ENCODE measurements around the gene AKT1S1.

AKT1S1 gene

GRCh38 chr19:49855277-49855675 lies 21.9 kb downstream of the AKT1S1 start:
- H3K9me3 ChIP-seq: no peaks in the 10 kb centered on the region
- H3K4me1 ChIP-seq: peaks cover 11% of the 10 kb centered on the region
- H3K36me3 ChIP-seq (replicated peaks): peaks cover 67% of the 10 kb centered on the region
- in situ Hi-C loops (cut with MboI; ENCODE audit: low sequenced_read_pairs): loop anchor here (25.0 kb wide), 1 partner anchor 368 kb away; the partner anchor contains the start of genes RPL13A and RPS11
- no peak for DNase-seq (ENCODE audit: low spot score in 2 of 2)
- H3K27me3 ChIP-seq (ENCODE audit: low read depth): no peaks in the 10 kb centered on the region
- no peak overlapping the region for H3K4me3 ChIP-seq

- peaks cover 60% of the 10 kb centered on the region for H3K36me3 ChIP-seq (replicated peaks)
- H3K27me3 ChIP-seq (ENCODE audit: low read depth): no peaks in the 10 kb centered on the region
Observed at GRCh38 chr19:49854378-49855263, 22.5 kb downstream of the AKT1S1 start.

GRCh38 chr19:49853852-49854377 lies 23.2 kb downstream of the AKT1S1 start:
- peaks cover 11% of the 10 kb centered on the region for H3K4me1 ChIP-seq
- H3K27me3 ChIP-seq (ENCODE audit: low read depth): no peaks in the 10 kb centered on the region
- DNase-seq (ENCODE audit: low spot score in 2 of 2): no peak
- H3K4me3 ChIP-seq: no peak overlapping the region
- 0 out of 2 replicates have a peak, but pooled peaks cover 3% of the 10 kb centered on the region for H3K9me3 ChIP-seq
- H3K36me3 ChIP-seq (replicated peaks): peaks cover 53% of the 10 kb centered on the region
- in situ Hi-C loops (cut with MboI; ENCODE audit: low sequenced_read_pairs): loop anchor here (25.0 kb wide), 1 partner anchor 367 kb away; the partner anchor contains the start of genes RPL13A and RPS11

More at GRCh38 chr19:49854378-49855263, 22.5 kb downstream of the AKT1S1 start:
- no peaks in the 10 kb centered on the region for H3K9me3 ChIP-seq
- no peak for DNase-seq (ENCODE audit: low spot score in 2 of 2)
- no peak overlapping the region for H3K4me3 ChIP-seq
- H3K4me1 ChIP-seq: peaks cover 11% of the 10 kb centered on the region
- in situ Hi-C loops (cut with MboI; ENCODE audit: low sequenced_read_pairs): loop anchor here (25.0 kb wide), 1 partner anchor 367 kb away; the partner anchor contains the start of genes RPL13A and RPS11

- H3K4me3 ChIP-seq: peak overlapping the region; percentile 71
- in situ Hi-C loops (cut with MboI; ENCODE audit: low sequenced_read_pairs): loop anchor here (25.0 kb wide), 1 partner anchor 365 kb away; the partner anchor contains the start of genes RPL13A and RPS11
- H3K4me1 ChIP-seq: peaks cover 11% of the 10 kb centered on the region
Observed at GRCh38 chr19:49852631-49853126, 24.5 kb downstream of the AKT1S1 start.

GRCh38 chr19:49851456-49852259 lies 25.5 kb downstream of the AKT1S1 start:
- H3K4me3 ChIP-seq: peak overlapping the region; percentile 71
- in situ Hi-C loops (cut with MboI; ENCODE audit: low sequenced_read_pairs): loop anchor here (25.0 kb wide), 1 partner anchor 364 kb away; the partner anchor contains the start of genes RPL13A and RPS11
- H3K4me1 ChIP-seq: peaks cover 11% of the 10 kb centered on the region
- DNase-seq (ENCODE audit: low spot score in 2 of 2): peak; percentile 29 to 72
- H3K9me3 ChIP-seq: 0 out of 2 replicates have a peak, but pooled peaks cover 4% of the 10 kb centered on the region
- H3K27me3 ChIP-seq (ENCODE audit: low read depth): no peaks in the 10 kb centered on the region
- H3K36me3 ChIP-seq (replicated peaks): peaks cover 31% of the 10 kb centered on the region

More at GRCh38 chr19:49852631-49853126, 24.5 kb downstream of the AKT1S1 start:
- 0 out of 2 replicates have a peak, but pooled peaks cover 4% of the 10 kb centered on the region for H3K9me3 ChIP-seq
- no peaks in the 10 kb centered on the region for H3K27me3 ChIP-seq (ENCODE audit: low read depth)
- H3K36me3 ChIP-seq (replicated peaks): peaks cover 41% of the 10 kb centered on the region
- DNase-seq (ENCODE audit: low spot score in 2 of 2): no peak

- Histone ChIP-seq H3K27me3 (ENCODE audit: low read depth) (no peaks in the 10 kb centered on the region), H3K4me1 (peaks cover 11% of the 10 kb centered on the region), H3K4me3 (peak within 1 kb of the TSS; percentile 71), H3K9me3 (0 out of 2 replicates have a peak, but pooled peaks cover 4% of the 10 kb centered on the region), H3K36me3 (replicated peaks) (peaks cover 23% of the 10 kb centered on the region)
- in situ Hi-C loops (cut with MboI; ENCODE audit: low sequenced_read_pairs): loop anchor here (25.0 kb wide), 1 partner anchor 363 kb away; the partner anchor contains the start of genes RPL13A and RPS11
- peak; percentile 82 to 93 for DNase-seq (ENCODE audit: low spot score in 2 of 2)
Observed at GRCh38 chr19:49850487-49851342, 26.4 kb downstream of the AKT1S1 start, which contains the start of gene PTOV1. TSS of gene PTOV1 (plus strand) at chr19:49851159.

GRCh38 chr19:49850221-49850486 lies 27.0 kb downstream of the AKT1S1 start:
- Histone ChIP-seq H3K4me3 (peak overlapping the region; percentile 71), H3K36me3 (replicated peaks) (peaks cover 18% of the 10 kb centered on the region), H3K9me3 (0 out of 2 replicates have a peak, but pooled peaks cover 4% of the 10 kb centered on the region), H3K27me3 (ENCODE audit: low read depth) (no peaks in the 10 kb centered on the region), H3K4me1 (peaks cover 11% of the 10 kb centered on the region)
- in situ Hi-C loops (cut with MboI; ENCODE audit: low sequenced_read_pairs): loop anchor here (25.0 kb wide), 1 partner anchor 363 kb away; the partner anchor contains the start of genes RPL13A and RPS11
- no peak for DNase-seq (ENCODE audit: low spot score in 2 of 2)

GRCh38 chr19:49849433-49850220 lies 27.5 kb downstream of the AKT1S1 start:
- peaks cover 11% of the 10 kb centered on the region for H3K4me1 ChIP-seq
- in situ Hi-C loops (cut with MboI; ENCODE audit: low sequenced_read_pairs): loop anchor here (25.0 kb wide), 1 partner anchor 362 kb away; the partner anchor contains the start of genes RPL13A and RPS11
- H3K36me3 ChIP-seq (replicated peaks): peaks cover 12% of the 10 kb centered on the region
- 0 out of 2 replicates have a peak, but pooled peaks cover 4% of the 10 kb centered on the region for H3K9me3 ChIP-seq
- H3K27me3 ChIP-seq (ENCODE audit: low read depth): no peaks in the 10 kb centered on the region
- DNase-seq (ENCODE audit: low spot score in 2 of 2): no peak
- H3K4me3 ChIP-seq: peak overlapping the region; percentile 71

- 0 out of 2 replicates have a peak, but pooled peaks cover 4% of the 10 kb centered on the region for H3K9me3 ChIP-seq
- peaks cover 6% of the 10 kb centered on the region; the same call in 1 of the 2 replicates for H3K36me3 ChIP-seq (replicated peaks)
- H3K4me3 ChIP-seq: no peak overlapping the region
- H3K27me3 ChIP-seq (ENCODE audit: low read depth): no peaks in the 10 kb centered on the region
- in situ Hi-C loops (cut with MboI; ENCODE audit: low sequenced_read_pairs): no loop called here
- DNase-seq (ENCODE audit: low spot score in 2 of 2): no peak
- H3K4me1 ChIP-seq: peaks cover 11% of the 10 kb centered on the region
Observed at GRCh38 chr19:49848938-49849337, 28.2 kb downstream of the AKT1S1 start.

- peaks cover 6% of the 10 kb centered on the region; the same call in 1 of the 2 replicates for H3K36me3 ChIP-seq (replicated peaks)
- DNase-seq (ENCODE audit: low spot score in 2 of 2): peak in 1 of 2 experiments; percentile 36
- H3K9me3 ChIP-seq: 0 out of 2 replicates have a peak, but pooled peaks cover 4% of the 10 kb centered on the region
- no peak overlapping the region for H3K4me3 ChIP-seq
- H3K4me1 ChIP-seq: peaks cover 10% of the 10 kb centered on the region
- in situ Hi-C loops (cut with MboI; ENCODE audit: low sequenced_read_pairs): no loop called here
- no peaks in the 10 kb centered on the region for H3K27me3 ChIP-seq (ENCODE audit: low read depth)
Observed at GRCh38 chr19:49847731-49848696, 29.1 kb downstream of the AKT1S1 start.
